NCI-H1105 (cell line): Measurements from ENCODE around the gene STMP1.

ENCODE experiments used
- DNase-seq: peaks from one replicate; lab custom pipeline; 2025; lab: John Stamatoyannopoulos, UW

STMP1 gene

GRCh38 chr7:135719688-135720087, 57.4 kb downstream of the STMP1 start:
- DNase-seq, result no peak

GRCh38 chr7:135721198-135721820, 59.0 kb downstream of the STMP1 start:
- no peak for DNase-seq

DNA sequence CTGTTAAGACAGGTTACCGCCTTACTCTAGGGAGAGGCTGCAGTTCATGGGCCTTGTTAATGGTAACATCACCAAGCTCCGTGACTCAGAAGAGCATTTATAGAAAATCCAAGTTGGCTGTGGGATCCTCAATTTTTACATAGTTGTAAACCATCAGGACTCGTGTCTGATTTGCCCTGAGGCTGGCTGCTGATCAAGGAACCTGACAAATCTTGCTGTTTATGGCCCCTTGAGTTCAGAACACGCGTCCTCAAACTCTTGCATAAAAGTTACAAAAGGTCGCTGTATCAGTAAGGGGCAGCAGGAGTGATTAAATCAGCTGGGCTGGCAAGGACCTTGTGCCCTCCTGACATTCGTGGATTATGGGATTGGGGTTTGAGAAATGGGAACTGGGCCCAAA, 61.1 kb downstream of the STMP1 start:
- DNase-seq, result no peak
